ENCODE measurements around the gene QRICH2. TPM values are rescaled to one million over a fixed set of nuclear protein-coding genes. Genes with fewer than 3 reads are reported as not detected.

QRICH2 gene
- total and polyA plus RNA-seq, 8 donors, result 0.81 to 9.2 (median 1.7) TPM

DNA sequence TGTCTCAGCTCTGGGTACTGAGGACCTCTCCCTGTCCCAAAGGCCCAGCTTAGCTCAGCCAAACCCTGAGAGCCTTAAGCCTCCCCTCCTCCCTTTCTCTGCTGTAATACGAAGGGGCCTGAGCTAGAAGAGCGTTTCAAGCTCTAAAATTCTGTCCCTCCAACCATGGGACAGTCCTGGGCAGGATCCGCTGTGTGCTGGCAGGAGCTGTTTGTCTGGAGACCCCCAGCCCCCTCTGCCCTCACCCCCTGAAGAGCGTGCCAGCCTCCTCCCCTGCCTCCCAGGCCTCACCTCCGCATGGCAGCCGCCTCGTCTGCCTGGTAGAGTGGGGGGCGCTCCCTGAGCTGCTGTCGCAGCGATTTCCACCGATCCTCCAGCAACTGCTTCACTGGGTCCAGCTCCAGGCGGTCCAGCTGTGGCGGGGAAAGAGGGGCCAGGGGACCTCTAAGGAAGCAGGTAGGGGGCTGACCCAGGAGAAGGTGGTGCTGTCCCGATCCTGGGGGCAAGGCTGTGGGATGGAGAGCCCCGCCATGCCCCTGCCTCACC is 28.3 kb downstream of the QRICH2 start:
- WGBS, 2 donors, result 74 to 80% methylated on average over 13 to 15 of the region's 15 CpGs
- DNase-seq, result peak in 3 of 6 donors; percentile 28 to 73 (median 45)
- Histone ChIP-seq H3K27me3 (no peaks in the 10 kb centered on the region), H3K4me1 (peaks cover 0 to 7% (median 3%) of the 10 kb centered on the region in 3 donors), H3K4me3 (no peak overlapping the region), H3K36me3 (no peaks in the 10 kb centered on the region), H3K27ac (peak overlapping the region in 1 of 4 donors; percentile 46), H3K9me3 (no peaks in the 10 kb centered on the region)
- ATAC-seq, result no peak
- FAIRE-seq, result no peak
- intact Hi-C loops (cut with DNase I), result loop anchor here in 2 of 3 donors (5.0 to 10.0 kb wide), 3 partner anchors 55 to 263 kb away; no protein-coding TSS in a partner anchor
- no peak for TF ChIP-seq CTCF (IDR thresholded peaks at IDR 0.05)

DNA sequence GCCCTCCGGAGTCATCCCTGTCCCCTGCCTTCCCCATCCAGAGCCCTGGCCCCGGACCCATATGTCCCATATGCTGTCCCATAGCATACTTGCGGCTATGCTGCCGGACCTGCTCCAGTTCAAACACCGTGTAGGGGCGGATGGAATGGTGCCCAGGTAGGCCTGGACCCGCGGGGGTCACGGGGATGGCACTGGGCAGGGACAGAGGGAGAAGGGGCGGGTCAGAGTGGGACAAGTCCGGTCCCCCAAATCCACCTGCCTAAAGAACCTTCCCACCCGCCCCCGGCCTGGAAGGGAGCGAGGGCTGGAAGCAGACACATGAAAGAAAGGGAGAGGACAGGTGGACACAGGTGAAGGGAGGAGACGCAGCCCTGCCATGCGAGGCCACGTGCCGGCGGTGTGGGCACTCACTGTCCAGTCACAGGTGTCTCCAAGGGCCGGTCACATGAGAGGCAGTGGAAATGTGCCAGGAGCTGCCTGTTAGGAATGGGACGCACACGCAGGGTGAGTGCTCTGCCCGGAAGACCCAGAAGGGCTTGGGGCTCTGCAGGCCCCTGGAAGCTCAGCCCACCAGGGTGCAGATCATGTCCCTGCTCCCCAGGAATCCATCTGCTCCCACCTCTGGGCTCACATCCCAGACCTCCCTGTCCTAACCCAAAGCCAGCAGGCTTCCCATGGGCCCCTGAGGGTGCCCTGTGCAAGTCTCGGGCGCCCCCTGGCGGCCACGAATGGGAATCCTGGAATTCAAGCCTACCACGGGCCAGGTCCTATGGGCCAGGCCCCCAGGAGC is 28.9 kb downstream of the QRICH2 start:
- H3K4me3 ChIP-seq, result peak overlapping the region in 1 of 4 donors; percentile 19
- peaks cover 0 to 7% (median 3%) of the 10 kb centered on the region in 3 donors for H3K4me1 ChIP-seq
- no peaks in the 10 kb centered on the region for H3K27me3 ChIP-seq
- H3K27ac ChIP-seq, result peak overlapping the region in 1 of 4 donors; percentile 46
- H3K9me3 ChIP-seq, result no peaks in the 10 kb centered on the region
- no peaks in the 10 kb centered on the region for H3K36me3 ChIP-seq
- FAIRE-seq (no peak), DNase-seq (peak; percentile 87 to 99 (median 92)), ATAC-seq (peak; percentile 93 to 95 (median 93))
- intact Hi-C loops (cut with DNase I), result loop anchor here in 1 of 3 donors (5.0 kb wide), 1 partner anchor 157 kb away; no protein-coding TSS in a partner anchor
- peak; percentile 95 to 99 (median 99) for TF ChIP-seq CTCF (IDR thresholded peaks at IDR 0.05)
- 42 to 44% methylated on average over 28 of the region's 28 CpGs for WGBS, 2 donors

- 85 to 90% methylated on average over 18 to 19 of the region's 19 CpGs for WGBS, 2 donors
- H3K27ac ChIP-seq, result no peak overlapping the region
- ATAC-seq, result no peak
- intact Hi-C loops (cut with DNase I), result loop anchor here in 1 of 3 donors (5.0 kb wide), 1 partner anchor 156 kb away; no protein-coding TSS in a partner anchor
- no peak overlapping the region for H3K4me3 ChIP-seq
- no peaks in the 10 kb centered on the region for H3K36me3 ChIP-seq
- no peak for TF ChIP-seq CTCF (IDR thresholded peaks at IDR 0.05)
- H3K27me3 ChIP-seq, result no peaks in the 10 kb centered on the region
- H3K4me1 ChIP-seq, result peaks cover 0 to 7% (median 3%) of the 10 kb centered on the region in 3 donors
- no peaks in the 10 kb centered on the region for H3K9me3 ChIP-seq
- DNase-seq, result peak in 2 of 6 donors; percentile 20 to 60
- no peak for FAIRE-seq
Measured at GRCh38 chr17:76278268-76278908, 29.7 kb downstream of the QRICH2 start.

GRCh38 chr17:76277300-76278267 is 30.5 kb downstream of the QRICH2 start:
- DNase-seq (peak in 4 of 6 donors; percentile 21 to 72 (median 46)), FAIRE-seq (no peak), ATAC-seq (no peak)
- H3K27ac ChIP-seq, result no peak overlapping the region
- no peaks in the 10 kb centered on the region for H3K9me3 ChIP-seq
- H3K4me1 ChIP-seq, result peaks cover 2 to 7% (median 5%) of the 10 kb centered on the region in 3 donors
- no peaks in the 10 kb centered on the region for H3K36me3 ChIP-seq
- 91 to 93% methylated on average over 31 of the region's 31 CpGs for WGBS, 2 donors
- TF ChIP-seq CTCF (IDR thresholded peaks at IDR 0.05), result no peak
- H3K4me3 ChIP-seq, result no peak overlapping the region
- intact Hi-C loops (cut with DNase I), result loop anchor here in 1 of 3 donors (5.0 kb wide), 1 partner anchor 155 kb away; no protein-coding TSS in a partner anchor
- no peaks in the 10 kb centered on the region for H3K27me3 ChIP-seq

Data from pancreas (tissue), 10 donors.